Measurements from ENCODE around the gene CNTN5. TPM values are rescaled to one million over a fixed set of nuclear protein-coding genes. Genes with fewer than 3 reads are reported as not detected.

CNTN5 gene
- total RNA-seq, 2 donors from 2014 or later = not detected

DNA sequence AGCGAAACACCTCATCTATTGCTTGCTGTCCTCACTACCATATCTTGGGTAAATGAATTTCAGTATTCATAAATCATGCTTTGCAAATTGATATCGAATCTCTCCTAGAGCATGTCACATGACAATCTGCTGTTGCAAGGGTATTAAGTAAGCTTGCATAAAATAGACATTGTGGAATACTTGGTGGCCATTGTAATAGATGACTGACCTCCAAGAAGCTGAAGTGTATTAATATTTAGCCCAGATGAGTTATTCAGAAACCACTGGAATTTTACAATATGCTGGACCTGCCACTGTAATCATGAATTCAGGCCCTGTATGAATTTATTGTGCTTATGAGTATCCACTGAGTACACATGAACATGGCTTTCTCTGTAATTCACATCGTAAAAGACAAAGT lies 1376.7 kb downstream of the CNTN5 start:
- Mint-ChIP-seq H3K27ac (no peak overlapping the region), H3K9me3 (peaks cover 9 to 13% of the 10 kb centered on the region in 2 donors), H3K27me3 (ENCODE audit: low read depth) (no peaks in the 10 kb centered on the region), H3K36me3 (ENCODE audit: insufficient read depth in 2 of 2) (peaks cover 0 to 1% of the 10 kb centered on the region in 2 donors), H3K4me3 (no peak overlapping the region), H3K4me1 (ENCODE audit: low read depth) (no peaks in the 10 kb centered on the region)
- DNase-seq (no peak), ATAC-seq (replicated peaks in 1 of 2) (no peak)

- H3K4me3 Mint-ChIP-seq = no peak overlapping the region
- H3K4me1 Mint-ChIP-seq (ENCODE audit: low read depth) = no peaks in the 10 kb centered on the region
- peaks cover 4 to 5% of the 10 kb centered on the region in 2 donors for H3K36me3 Mint-ChIP-seq (ENCODE audit: insufficient read depth in 2 of 2)
- ATAC-seq (replicated peaks in 1 of 2) (no peak), DNase-seq (no peak)
- H3K27ac Mint-ChIP-seq = no peak overlapping the region
- no peaks in the 10 kb centered on the region for H3K27me3 Mint-ChIP-seq (ENCODE audit: low read depth)
- peaks cover 15 to 17% of the 10 kb centered on the region in 2 donors for H3K9me3 Mint-ChIP-seq
These were observed 1383.1 kb downstream of the CNTN5 start for GRCh38 chr11:100403816-100404215.

DNA sequence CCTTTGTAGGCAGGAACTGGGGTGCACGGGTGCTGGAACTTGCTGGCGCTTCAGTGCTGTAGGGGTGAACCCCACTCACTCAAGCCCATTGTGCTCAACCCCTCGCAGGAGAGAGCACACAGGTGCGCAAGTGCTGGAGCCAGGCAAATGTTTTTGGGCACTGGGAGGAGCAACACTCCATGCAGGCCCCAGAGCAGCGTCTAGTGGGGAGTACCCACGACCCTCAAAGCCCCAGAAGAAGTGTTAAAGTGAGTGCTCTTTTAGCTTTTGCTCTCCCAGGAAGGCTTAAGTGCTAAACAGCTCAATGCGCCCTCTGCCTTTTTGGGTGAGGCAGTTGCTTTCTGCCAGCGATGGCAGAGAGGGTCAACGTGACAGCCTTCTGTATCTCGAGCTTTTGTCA lies 1384.2 kb downstream of the CNTN5 start:
- Mint-ChIP-seq H3K27me3 (ENCODE audit: low read depth) (no peaks in the 10 kb centered on the region), H3K27ac (no peak overlapping the region), H3K36me3 (ENCODE audit: insufficient read depth in 2 of 2) (peaks cover 4 to 6% of the 10 kb centered on the region in 2 donors), H3K4me3 (no peak overlapping the region), H3K9me3 (peaks cover 8 to 16% of the 10 kb centered on the region in 2 donors), H3K4me1 (ENCODE audit: low read depth) (no peaks in the 10 kb centered on the region)
- DNase-seq = no peak
- no peak for ATAC-seq (replicated peaks in 1 of 2)
